Loucy (cell line): ENCODE data around the gene RPTOR.

ENCODE experiments used
- EZH2phosphoT487 ChIP-seq: fragments of 200-600 bp; IDR thresholded peaks from 2 replicates; pipeline ENCODE4 v1.6.1; 2018; ENCODE audit warnings: antibody characterized with exemption, mild to moderate bottlenecking, moderate library complexity, borderline replicate concordance
- TF ChIP-seq, protein P1 (sequence below): fragments of 200-600 bp; sonication (generic); conservative IDR thresholded peaks from 2 replicates; pipeline ENCODE4 v1.5.1; 2014; ENCODE audit warnings: mild to moderate bottlenecking, antibody characterized with exemption, low read length

DNA sequence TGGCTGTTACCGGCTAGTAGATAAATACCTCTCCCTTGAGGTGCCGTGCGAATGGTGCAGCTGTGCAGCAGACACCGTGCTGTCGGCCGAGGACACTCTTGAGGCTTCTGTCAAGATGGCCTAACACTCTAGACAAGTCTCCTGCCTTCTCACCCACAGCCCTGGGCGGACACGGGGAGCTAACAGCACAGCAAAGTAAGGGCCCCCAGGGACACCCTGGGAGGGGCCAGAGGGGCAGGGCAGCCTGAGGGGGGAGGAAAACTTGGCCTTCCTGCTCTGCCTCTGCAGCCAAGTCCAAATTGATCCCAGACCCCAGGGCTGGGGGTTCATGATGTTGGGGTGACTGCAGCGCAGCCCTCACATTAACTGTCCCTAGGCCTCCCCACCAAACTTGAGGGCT lies 210.2 kb downstream of the RPTOR start:
- TF ChIP-seq, protein P1, sequence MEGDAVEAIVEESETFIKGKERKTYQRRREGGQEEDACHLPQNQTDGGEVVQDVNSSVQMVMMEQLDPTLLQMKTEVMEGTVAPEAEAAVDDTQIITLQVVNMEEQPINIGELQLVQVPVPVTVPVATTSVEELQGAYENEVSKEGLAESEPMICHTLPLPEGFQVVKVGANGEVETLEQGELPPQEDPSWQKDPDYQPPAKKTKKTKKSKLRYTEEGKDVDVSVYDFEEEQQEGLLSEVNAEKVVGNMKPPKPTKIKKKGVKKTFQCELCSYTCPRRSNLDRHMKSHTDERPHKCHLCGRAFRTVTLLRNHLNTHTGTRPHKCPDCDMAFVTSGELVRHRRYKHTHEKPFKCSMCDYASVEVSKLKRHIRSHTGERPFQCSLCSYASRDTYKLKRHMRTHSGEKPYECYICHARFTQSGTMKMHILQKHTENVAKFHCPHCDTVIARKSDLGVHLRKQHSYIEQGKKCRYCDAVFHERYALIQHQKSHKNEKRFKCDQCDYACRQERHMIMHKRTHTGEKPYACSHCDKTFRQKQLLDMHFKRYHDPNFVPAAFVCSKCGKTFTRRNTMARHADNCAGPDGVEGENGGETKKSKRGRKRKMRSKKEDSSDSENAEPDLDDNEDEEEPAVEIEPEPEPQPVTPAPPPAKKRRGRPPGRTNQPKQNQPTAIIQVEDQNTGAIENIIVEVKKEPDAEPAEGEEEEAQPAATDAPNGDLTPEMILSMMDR, result no peak
- TF ChIP-seq EZH2phosphoT487, result no peak
